Tibial nerve (tissue), 4 donors: ENCODE results near the gene PRR16. TPM values are rescaled to one million over a fixed set of nuclear protein-coding genes. Genes with fewer than 3 reads are reported as not detected.

Source experiments
- DNase-seq, 2 donors: peaks; one replicate each; pipeline ENCODE4 v3.0.0-alpha.2; 2019; ENCODE audit warnings: low spot score in 2 of 2
- H3K27ac ChIP-seq, 4 donors: fragments of 200-600 bp; sonication (generic) in 3 of 4; one replicate each; pipeline ENCODE4 v1.5.1; 2017 to 2019; ENCODE audit warnings: mild to moderate bottlenecking in 1 of 4
- H3K27me3 ChIP-seq, 2 donors: fragments of 200-600 bp; sonication (generic) in 1 of 2; one replicate each; pipeline versions ENCODE4 v1.5.1 to v1.6.0; 2017 to 2019
- H3K36me3 ChIP-seq, 3 donors: fragments of 200-600 bp; sonication (generic); one replicate each; pipeline ENCODE4 v1.5.1; 2018 to 2019
- H3K4me1 ChIP-seq, 4 donors: fragments of 200-600 bp; sonication (generic) in 3 of 4; one replicate each; pipeline ENCODE4 v1.5.1; 2017 to 2019
- H3K4me3 ChIP-seq, 4 donors: fragments of 200-600 bp; sonication (generic) in 3 of 4; one replicate each; pipeline ENCODE4 v1.5.1; 2017 to 2019; ENCODE audit warnings: mild to moderate bottlenecking in 1 of 4, moderate library complexity in 1 of 4
- H3K9me3 ChIP-seq, 4 donors: fragments of 200-600 bp; sonication (generic) in 3 of 4; one replicate each; pipeline ENCODE4 v1.5.1; 2017 to 2019
- EP300 ChIP-seq, 2 donors: sonication (generic); formaldehyde crosslinking; IDR thresholded peaks; one replicate each; pipeline ENCODE4 v1.6.1; 2017; ENCODE audit warnings: antibody characterized with exemption in 2 of 2, mild to moderate bottlenecking in 1 of 2
- POLR2A ChIP-seq, 2 donors: fragments of 450-650 bp; IDR thresholded peaks; one replicate each; pipeline ENCODE4 v1.6.1; 2017; ENCODE audit warnings: antibody characterized with exemption in 2 of 2, mild to moderate bottlenecking in 2 of 2, moderate library complexity in 2 of 2
- WGBS, 2 donors: methylation state at CpG; one replicate each; pipeline ENCODE4 v1.1.5; 2018; 5-methylcytosine and 5-hydroxymethylcytosine counted together
- total RNA-seq, 4 donors: library from RNA; depleted of rRNA; stranded (reverse); fragments of >200 nt; gene quantifications; one replicate each; pipeline ENCODE4 v1.1.0, GENCODE V29; 2016
- TF ChIP-seq, protein P1 (sequence below), 5 experiments: fragments of 200-600 bp in 3 of 5; fragments of 450-650 bp in 2 of 5; sonication (generic) in 3 of 5; IDR thresholded peaks; one replicate each; pipeline ENCODE4 v1.5.1; 2016 to 2019; ENCODE audit warnings: antibody characterized with exemption in 5 of 5, mild to moderate bottlenecking in 3 of 5, moderate library complexity in 2 of 5

Gene PRR16
- total RNA-seq, 4 donors from 2014 or later, result 2.1 to 5.1 (median 2.5) TPM; not detected in 1

DNA sequence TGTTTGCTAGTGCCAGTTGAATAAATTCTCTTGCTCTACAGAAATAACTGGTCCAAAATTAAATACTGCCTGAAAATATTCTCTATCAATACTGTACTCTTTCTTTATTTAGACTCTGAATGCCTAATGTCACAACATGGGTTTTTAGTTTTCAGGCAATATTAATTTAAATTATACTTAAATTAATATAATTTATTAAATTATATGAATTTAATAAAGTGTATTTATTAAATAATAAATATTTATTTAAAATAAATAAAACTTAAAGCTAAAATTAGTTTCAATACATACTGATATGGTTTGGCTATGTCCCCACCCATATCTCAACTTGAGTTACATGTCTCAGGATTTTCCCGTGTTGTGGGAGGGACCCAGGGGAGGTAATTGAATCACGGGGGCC, 146.0 kb downstream of the PRR16 start:
- Histone ChIP-seq H3K27me3 (no peaks in the 10 kb centered on the region), H3K4me1 (peaks cover 0 to 14% (median 0%) of the 10 kb centered on the region in 4 donors), H3K36me3 (no peaks in the 10 kb centered on the region), H3K4me3 (no peak overlapping the region), H3K9me3 (no peaks in the 10 kb centered on the region), H3K27ac (no peak overlapping the region)
- TF ChIP-seq POLR2A (IDR thresholded peaks at IDR 0.05), result no peak
- TF ChIP-seq EP300 (IDR thresholded peaks at IDR 0.05), result no peak
- TF ChIP-seq, protein P1, sequence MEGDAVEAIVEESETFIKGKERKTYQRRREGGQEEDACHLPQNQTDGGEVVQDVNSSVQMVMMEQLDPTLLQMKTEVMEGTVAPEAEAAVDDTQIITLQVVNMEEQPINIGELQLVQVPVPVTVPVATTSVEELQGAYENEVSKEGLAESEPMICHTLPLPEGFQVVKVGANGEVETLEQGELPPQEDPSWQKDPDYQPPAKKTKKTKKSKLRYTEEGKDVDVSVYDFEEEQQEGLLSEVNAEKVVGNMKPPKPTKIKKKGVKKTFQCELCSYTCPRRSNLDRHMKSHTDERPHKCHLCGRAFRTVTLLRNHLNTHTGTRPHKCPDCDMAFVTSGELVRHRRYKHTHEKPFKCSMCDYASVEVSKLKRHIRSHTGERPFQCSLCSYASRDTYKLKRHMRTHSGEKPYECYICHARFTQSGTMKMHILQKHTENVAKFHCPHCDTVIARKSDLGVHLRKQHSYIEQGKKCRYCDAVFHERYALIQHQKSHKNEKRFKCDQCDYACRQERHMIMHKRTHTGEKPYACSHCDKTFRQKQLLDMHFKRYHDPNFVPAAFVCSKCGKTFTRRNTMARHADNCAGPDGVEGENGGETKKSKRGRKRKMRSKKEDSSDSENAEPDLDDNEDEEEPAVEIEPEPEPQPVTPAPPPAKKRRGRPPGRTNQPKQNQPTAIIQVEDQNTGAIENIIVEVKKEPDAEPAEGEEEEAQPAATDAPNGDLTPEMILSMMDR (IDR thresholded peaks at IDR 0.05), result no peak
- WGBS, 2 donors, result 84 to 90% methylated on average over 2 of the region's 2 CpGs
- DNase-seq, result no peak

DNA sequence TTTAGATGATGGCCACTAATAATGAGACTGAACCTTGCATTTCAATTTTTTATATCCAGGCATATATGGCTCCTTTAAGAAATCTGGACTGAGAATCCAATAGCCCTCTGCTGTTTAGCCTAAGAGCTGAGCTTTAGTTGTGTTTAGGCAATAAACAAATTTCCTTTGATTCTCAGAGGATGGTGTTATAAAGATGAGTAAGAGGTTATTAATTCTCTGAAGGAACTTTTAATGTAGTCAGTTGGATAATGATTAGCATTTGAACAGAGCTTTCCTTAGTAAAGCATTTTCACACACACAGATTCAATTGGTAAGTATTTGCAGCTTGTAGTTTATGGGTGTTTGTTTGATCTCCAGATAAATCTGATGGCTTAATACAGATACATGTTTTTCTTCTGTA, 149.6 kb downstream of the PRR16 start:
- H3K27ac ChIP-seq, result no peak overlapping the region

DNA sequence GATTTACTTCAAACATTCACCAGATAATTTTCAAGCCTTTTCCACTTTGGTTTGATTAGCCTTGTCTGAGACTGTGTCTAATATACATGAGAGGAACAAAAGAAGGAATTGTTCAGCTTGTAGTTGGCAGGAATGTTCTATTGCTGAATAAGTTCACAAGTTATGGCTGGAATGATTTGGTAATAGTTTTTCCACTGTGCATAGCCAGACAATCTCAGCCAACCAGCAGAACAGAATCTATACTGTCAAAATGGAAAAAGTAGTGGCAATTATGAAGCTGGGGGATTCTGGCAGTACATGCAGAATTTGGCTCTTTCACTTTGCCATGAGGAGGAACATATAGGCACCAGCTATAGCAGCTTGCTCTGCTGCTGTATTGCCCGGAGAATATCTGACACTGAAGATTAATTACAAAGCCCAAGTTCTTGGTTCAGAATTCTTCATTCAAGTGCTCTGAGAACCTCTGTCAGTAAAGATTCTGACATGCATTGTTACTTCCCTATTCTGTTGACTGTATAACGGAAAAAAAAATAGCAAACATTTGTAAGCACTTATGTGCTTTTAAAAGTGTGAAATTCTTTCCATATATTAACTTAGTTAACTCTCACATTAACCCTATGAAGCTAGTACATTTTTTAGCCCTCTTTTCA, 150.6 kb downstream of the PRR16 start:
- Histone ChIP-seq H3K27ac (peak overlapping the region in 1 of 4 donors; percentile 13), H3K9me3 (no peaks in the 10 kb centered on the region), H3K4me1 (peaks cover 0 to 25% (median 0%) of the 10 kb centered on the region in 4 donors), H3K36me3 (no peaks in the 10 kb centered on the region), H3K4me3 (no peak overlapping the region), H3K27me3 (no peaks in the 10 kb centered on the region)
- 23 to 24% methylated on average over 2 of the region's 2 CpGs for WGBS, 2 donors
- no peak for DNase-seq
- peak in 1 of 2 donors; percentile 13 for TF ChIP-seq EP300 (IDR thresholded peaks at IDR 0.05)
- TF ChIP-seq, protein P1 (IDR thresholded peaks at IDR 0.05), result no peak

More for the DNA sequence above, 149.6 kb downstream of the PRR16 start:
- TF ChIP-seq POLR2A (IDR thresholded peaks at IDR 0.05) (no peak), EP300 (IDR thresholded peaks at IDR 0.05) (no peak)
- TF ChIP-seq, protein P1 (IDR thresholded peaks at IDR 0.05), result no peak
- Histone ChIP-seq H3K4me3 (no peak overlapping the region), H3K9me3 (no peaks in the 10 kb centered on the region), H3K27me3 (no peaks in the 10 kb centered on the region), H3K36me3 (no peaks in the 10 kb centered on the region), H3K4me1 (peaks cover 0 to 25% (median 0%) of the 10 kb centered on the region in 4 donors)
- no peak for DNase-seq

DNA sequence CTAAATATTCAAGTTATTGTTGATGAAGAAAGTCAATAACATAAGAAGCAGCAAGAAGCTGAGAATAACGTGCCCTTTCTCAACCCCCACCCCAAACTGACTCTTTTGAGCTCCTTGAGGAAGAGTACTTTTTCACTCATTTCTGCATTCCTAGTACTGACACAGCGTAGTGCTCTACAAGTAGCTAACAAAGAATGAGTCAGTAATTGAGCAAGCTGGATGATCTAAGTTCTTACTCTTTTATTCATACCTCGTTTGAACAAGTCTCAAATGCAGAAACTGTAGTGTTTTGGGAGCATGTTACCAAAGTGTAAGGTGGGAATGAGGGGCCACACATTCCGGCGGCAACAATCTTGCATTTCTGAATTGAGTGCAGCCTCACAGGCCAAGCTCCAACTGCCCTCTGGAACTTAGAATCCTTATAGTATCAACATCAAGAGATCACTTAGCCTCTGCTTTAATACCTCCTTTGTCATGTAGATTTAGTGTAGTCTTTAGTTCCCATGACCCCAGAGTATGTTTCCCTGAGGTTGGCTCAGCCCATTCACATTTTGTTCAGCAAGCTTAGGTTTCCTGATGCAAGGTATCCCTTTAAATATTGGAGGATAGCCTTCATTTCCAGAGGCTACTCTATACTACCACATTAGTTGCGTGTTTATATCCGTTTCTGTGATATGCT, 152.0 kb downstream of the PRR16 start:
- Histone ChIP-seq H3K4me3 (no peak overlapping the region), H3K27me3 (no peaks in the 10 kb centered on the region), H3K4me1 (peaks cover 0 to 25% (median 0%) of the 10 kb centered on the region in 4 donors), H3K9me3 (no peaks in the 10 kb centered on the region), H3K27ac (no peak overlapping the region), H3K36me3 (no peaks in the 10 kb centered on the region)
- 59 to 64% methylated on average over 7 of the region's 7 CpGs for WGBS, 2 donors
- no peak for DNase-seq
- TF ChIP-seq, protein P1 (IDR thresholded peaks at IDR 0.05), result no peak
- no peak for TF ChIP-seq POLR2A (IDR thresholded peaks at IDR 0.05)
- TF ChIP-seq EP300 (IDR thresholded peaks at IDR 0.05), result no peak

DNA sequence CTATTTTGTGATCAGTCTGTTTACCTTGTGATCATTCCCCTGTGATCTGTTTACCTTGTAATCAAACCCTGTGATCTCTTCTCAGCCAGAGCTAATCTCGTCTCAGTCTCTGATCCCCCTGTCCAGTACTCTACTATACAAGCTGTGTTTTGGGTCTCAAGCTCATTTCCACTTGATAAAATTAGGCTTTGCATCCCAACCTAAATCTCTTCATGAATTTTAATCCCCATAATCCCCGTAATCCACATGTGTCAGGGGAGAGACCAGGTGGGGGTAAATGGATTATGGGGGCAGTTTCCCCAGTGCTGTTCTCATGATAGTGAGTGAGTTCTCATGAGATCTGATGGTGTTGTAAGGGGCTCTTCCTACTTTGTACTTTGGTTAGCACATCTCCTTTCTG, 157.2 kb downstream of the PRR16 start:
- DNase-seq, result no peak
- no peaks in the 10 kb centered on the region for H3K36me3 ChIP-seq
- H3K9me3 ChIP-seq, result no peaks in the 10 kb centered on the region
- WGBS, 2 donors, result 83 to 85% methylated on average over 2 of the region's 2 CpGs
- TF ChIP-seq EP300 (IDR thresholded peaks at IDR 0.05) (no peak), POLR2A (IDR thresholded peaks at IDR 0.05) (no peak)
- TF ChIP-seq, protein P1 (IDR thresholded peaks at IDR 0.05), result no peak
- no peaks in the 10 kb centered on the region for H3K27me3 ChIP-seq
- no peak overlapping the region for H3K27ac ChIP-seq
- H3K4me1 ChIP-seq, result no peaks in the 10 kb centered on the region
- H3K4me3 ChIP-seq, result no peak overlapping the region
